Measurements from ENCODE around the gene BICC1. TPM values are rescaled to one million over a fixed set of nuclear protein-coding genes. Genes with fewer than 3 reads are reported as not detected.

The BICC1 gene
- total RNA-seq, 2 experiments from 2014 or later = 0.06 TPM; not detected in 1

GRCh38 chr10:58781873-58782488 lies 269.3 kb downstream of the BICC1 start:
- Mint-ChIP-seq H3K9me3 (no peaks in the 10 kb centered on the region), H3K4me1 (no peaks in the 10 kb centered on the region), H3K27ac (no peak overlapping the region), H3K4me3 (no peak overlapping the region), H3K36me3 (no peaks in the 10 kb centered on the region), H3K27me3 (peaks cover 4% of the 10 kb centered on the region)
- DNase-seq = no peak
- POLR2A ChIA-PET = no interaction called here
- no peak for ATAC-seq (ENCODE audit: low read depth)

GRCh38 chr10:58782876-58783851 lies 270.5 kb downstream of the BICC1 start:
- H3K27me3 Mint-ChIP-seq = peaks cover 4% of the 10 kb centered on the region
- H3K27ac Mint-ChIP-seq = no peak overlapping the region
- H3K36me3 Mint-ChIP-seq = no peaks in the 10 kb centered on the region
- ATAC-seq (ENCODE audit: low read depth) (no peak), DNase-seq (no peak)
- no peaks in the 10 kb centered on the region for H3K4me1 Mint-ChIP-seq
- no peaks in the 10 kb centered on the region for H3K9me3 Mint-ChIP-seq
- H3K4me3 Mint-ChIP-seq = no peak overlapping the region
- POLR2A ChIA-PET = no interaction called here

GRCh38 chr10:58784361-58784760 lies 271.7 kb downstream of the BICC1 start:
- no peak for ATAC-seq (ENCODE audit: low read depth)
- no peak for DNase-seq
- Mint-ChIP-seq H3K4me3 (no peak overlapping the region), H3K4me1 (no peaks in the 10 kb centered on the region), H3K9me3 (no peaks in the 10 kb centered on the region), H3K27ac (no peak overlapping the region), H3K27me3 (peaks cover 4% of the 10 kb centered on the region), H3K36me3 (no peaks in the 10 kb centered on the region)
- POLR2A ChIA-PET = no interaction called here

- Mint-ChIP-seq H3K27me3 (peaks cover 1% of the 10 kb centered on the region), H3K4me3 (no peak overlapping the region), H3K27ac (no peak overlapping the region), H3K9me3 (no peaks in the 10 kb centered on the region), H3K4me1 (no peaks in the 10 kb centered on the region), H3K36me3 (no peaks in the 10 kb centered on the region)
- POLR2A ChIA-PET = no interaction called here
- DNase-seq = no peak
- ATAC-seq (ENCODE audit: low read depth) = no peak
Measured at GRCh38 chr10:58785354-58785753, 272.7 kb downstream of the BICC1 start.

DNA sequence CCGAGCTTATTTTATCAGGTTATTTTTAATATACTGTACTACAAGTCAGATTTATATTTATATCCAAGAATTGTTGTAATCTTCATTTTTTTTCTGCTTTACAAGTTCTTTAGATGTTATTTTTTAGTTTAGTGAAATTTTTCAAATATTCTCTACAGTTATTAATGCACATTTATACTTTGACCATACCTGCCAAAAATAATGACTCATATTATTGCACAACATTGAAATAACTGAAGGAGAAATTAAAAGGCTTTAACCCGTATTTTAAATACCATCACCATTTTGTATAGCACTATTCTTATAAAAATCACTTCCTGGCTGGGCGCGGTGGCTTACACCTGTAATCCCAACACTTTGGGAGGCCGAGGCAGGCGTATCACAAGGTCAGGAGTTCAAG lies 278.5 kb downstream of the BICC1 start:
- H3K27me3 Mint-ChIP-seq = no peaks in the 10 kb centered on the region
- H3K4me1 Mint-ChIP-seq = no peaks in the 10 kb centered on the region
- POLR2A ChIA-PET = no interaction called here
- H3K27ac Mint-ChIP-seq = no peak overlapping the region
- no peak for DNase-seq
- no peaks in the 10 kb centered on the region for H3K9me3 Mint-ChIP-seq
- H3K36me3 Mint-ChIP-seq = no peaks in the 10 kb centered on the region
- ATAC-seq (ENCODE audit: low read depth) = no peak
- no peak overlapping the region for H3K4me3 Mint-ChIP-seq

GRCh38 chr10:58795560-58795959 lies 282.9 kb downstream of the BICC1 start:
- Mint-ChIP-seq H3K4me3 (no peak overlapping the region), H3K36me3 (no peaks in the 10 kb centered on the region), H3K9me3 (no peaks in the 10 kb centered on the region), H3K4me1 (no peaks in the 10 kb centered on the region), H3K27me3 (peaks cover 2% of the 10 kb centered on the region), H3K27ac (no peak overlapping the region)
- no peak for ATAC-seq (ENCODE audit: low read depth)
- POLR2A ChIA-PET = no interaction called here
- DNase-seq = no peak

GRCh38 chr10:58796242-58796641 lies 283.6 kb downstream of the BICC1 start:
- no peak overlapping the region for H3K27ac Mint-ChIP-seq
- H3K9me3 Mint-ChIP-seq = no peaks in the 10 kb centered on the region
- no peaks in the 10 kb centered on the region for H3K4me1 Mint-ChIP-seq
- no peak overlapping the region for H3K4me3 Mint-ChIP-seq
- H3K27me3 Mint-ChIP-seq = peaks cover 2% of the 10 kb centered on the region
- ATAC-seq (ENCODE audit: low read depth) (no peak), DNase-seq (no peak)
- POLR2A ChIA-PET = no interaction called here
- H3K36me3 Mint-ChIP-seq = no peaks in the 10 kb centered on the region

DNA sequence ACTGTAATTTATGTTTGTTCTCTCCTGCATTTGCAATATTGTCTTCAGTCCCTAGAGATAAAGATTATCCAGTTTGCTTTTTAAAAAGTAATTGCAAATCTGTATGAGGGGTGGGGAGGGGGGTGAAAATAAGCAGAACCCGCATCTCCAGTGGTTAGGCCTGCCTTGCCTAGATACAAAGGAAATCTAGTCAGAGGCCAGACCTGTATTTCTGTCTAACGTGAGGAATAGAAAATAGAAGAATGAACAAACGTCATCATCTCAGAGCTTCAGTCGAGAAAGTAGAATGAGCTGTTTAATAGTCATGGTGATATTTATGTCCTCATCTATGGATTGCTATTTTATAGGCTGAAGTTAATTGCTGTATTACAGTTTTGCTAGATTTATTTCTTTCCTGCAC lies 284.2 kb downstream of the BICC1 start:
- DNase-seq (no peak), ATAC-seq (ENCODE audit: low read depth) (no peak)
- Mint-ChIP-seq H3K4me3 (no peak overlapping the region), H3K27ac (no peak overlapping the region), H3K27me3 (peaks cover 2% of the 10 kb centered on the region), H3K36me3 (no peaks in the 10 kb centered on the region), H3K9me3 (no peaks in the 10 kb centered on the region), H3K4me1 (no peaks in the 10 kb centered on the region)
- POLR2A ChIA-PET = no interaction called here

DNA sequence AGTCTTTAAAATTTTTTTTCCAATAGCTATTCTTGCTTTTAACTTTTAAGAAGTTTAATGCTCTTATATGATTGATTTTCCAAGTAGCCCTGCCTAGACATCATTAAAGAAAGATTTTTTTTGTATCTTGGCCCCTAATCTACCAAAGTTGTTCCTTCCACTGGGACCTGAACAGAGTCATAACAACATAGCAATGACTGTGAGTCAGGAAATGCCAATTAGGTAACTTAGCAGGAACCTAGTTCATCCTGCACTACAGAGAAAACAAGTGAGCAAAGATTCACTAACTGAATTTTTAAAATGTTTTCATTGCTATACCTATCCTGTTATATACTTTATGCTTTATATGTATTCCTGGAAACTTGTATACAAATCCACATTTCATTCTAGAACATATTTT lies 284.7 kb downstream of the BICC1 start:
- no peak for ATAC-seq (ENCODE audit: low read depth)
- DNase-seq = no peak
- no peaks in the 10 kb centered on the region for H3K36me3 Mint-ChIP-seq
- H3K4me1 Mint-ChIP-seq = no peaks in the 10 kb centered on the region
- H3K4me3 Mint-ChIP-seq = no peak overlapping the region
- H3K9me3 Mint-ChIP-seq = no peaks in the 10 kb centered on the region
- POLR2A ChIA-PET = no interaction called here
- H3K27me3 Mint-ChIP-seq = peaks cover 2% of the 10 kb centered on the region
- no peak overlapping the region for H3K27ac Mint-ChIP-seq

DNA sequence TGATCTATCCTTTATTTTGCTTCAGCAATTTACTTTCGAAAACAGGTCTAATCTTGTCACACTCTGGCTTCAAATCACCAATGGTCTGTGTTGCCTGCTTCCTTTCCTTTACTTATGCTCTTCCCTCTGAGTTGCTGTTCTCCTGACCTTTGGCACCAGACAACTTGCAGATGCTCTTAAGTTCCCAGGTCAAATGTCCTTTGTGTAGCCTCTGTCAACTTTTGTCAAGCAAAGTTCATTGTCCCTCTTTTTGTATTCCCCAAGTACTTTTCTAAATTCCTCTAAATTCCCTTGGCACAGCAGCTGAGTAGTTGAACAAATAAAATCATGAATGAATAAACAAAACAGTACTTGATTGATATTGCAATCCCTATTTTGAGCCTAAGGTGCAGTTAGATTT lies 289.4 kb downstream of the BICC1 start:
- no peaks in the 10 kb centered on the region for H3K36me3 Mint-ChIP-seq
- ATAC-seq (ENCODE audit: low read depth) (no peak), DNase-seq (no peak)
- no peak overlapping the region for H3K27ac Mint-ChIP-seq
- H3K4me1 Mint-ChIP-seq = no peaks in the 10 kb centered on the region
- H3K9me3 Mint-ChIP-seq = no peaks in the 10 kb centered on the region
- no peak overlapping the region for H3K4me3 Mint-ChIP-seq
- POLR2A ChIA-PET = no interaction called here
- H3K27me3 Mint-ChIP-seq = peaks cover 2% of the 10 kb centered on the region

DNA sequence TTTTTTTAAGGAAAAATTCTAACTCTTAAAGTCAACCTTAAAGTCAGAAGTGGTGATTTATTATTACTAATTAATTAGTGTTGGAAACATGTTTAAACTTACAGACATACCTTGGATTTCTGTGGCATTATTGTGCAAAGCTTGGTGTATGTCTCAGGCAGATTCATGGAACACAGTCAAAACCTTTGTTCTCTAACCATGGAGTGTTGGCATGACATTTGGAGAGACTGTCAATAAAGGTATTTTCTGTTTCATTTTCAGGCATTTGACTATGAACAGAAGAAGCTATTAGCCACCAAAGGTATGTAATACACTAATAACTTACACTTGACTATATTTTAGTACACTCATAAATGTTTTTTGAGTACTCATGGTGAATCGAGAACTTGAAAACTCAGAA lies 293.7 kb downstream of the BICC1 start:
- POLR2A ChIA-PET = no interaction called here
- no peaks in the 10 kb centered on the region for H3K36me3 Mint-ChIP-seq
- H3K9me3 Mint-ChIP-seq = no peaks in the 10 kb centered on the region
- H3K27me3 Mint-ChIP-seq = no peaks in the 10 kb centered on the region
- no peak overlapping the region for H3K4me3 Mint-ChIP-seq
- H3K27ac Mint-ChIP-seq = no peak overlapping the region
- H3K4me1 Mint-ChIP-seq = no peaks in the 10 kb centered on the region
- ATAC-seq (ENCODE audit: low read depth) (no peak), DNase-seq (no peak)

DNA sequence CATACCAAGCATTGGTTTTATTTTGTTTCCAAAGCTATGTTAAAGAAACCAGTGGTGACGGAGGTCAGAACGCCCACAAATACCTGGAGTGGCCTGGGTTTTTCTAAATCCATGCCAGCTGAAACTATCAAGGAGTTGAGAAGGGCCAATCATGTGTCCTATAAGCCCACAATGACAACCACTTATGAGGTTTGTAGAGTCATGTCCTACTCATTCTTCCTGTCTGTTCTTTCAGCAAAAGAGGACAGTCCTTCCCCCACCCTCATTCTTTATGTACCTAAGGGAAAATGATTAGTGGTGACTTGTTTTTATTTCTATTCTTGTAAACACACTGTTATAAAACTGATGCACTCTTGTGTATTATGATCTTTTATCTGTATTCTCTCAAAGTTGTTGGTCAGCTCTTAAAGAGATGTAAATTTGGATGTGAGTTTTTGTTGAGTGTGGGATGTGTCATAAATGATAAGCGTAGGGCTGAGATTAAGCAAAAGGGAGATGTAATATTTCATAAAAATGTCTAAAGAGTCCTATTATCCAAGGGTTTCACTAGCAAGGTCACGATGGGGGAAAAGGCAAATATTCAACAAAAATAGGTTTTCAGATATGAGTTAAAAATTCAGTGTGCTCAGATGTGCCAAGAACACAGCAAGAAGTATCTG lies 294.4 kb downstream of the BICC1 start:
- no peak overlapping the region for H3K27ac Mint-ChIP-seq
- POLR2A ChIA-PET = no interaction called here
- H3K27me3 Mint-ChIP-seq = peaks cover under 1% of the 10 kb centered on the region
- DNase-seq (no peak), ATAC-seq (ENCODE audit: low read depth) (no peak)
- no peaks in the 10 kb centered on the region for H3K4me1 Mint-ChIP-seq
- H3K36me3 Mint-ChIP-seq = no peaks in the 10 kb centered on the region
- H3K9me3 Mint-ChIP-seq = no peaks in the 10 kb centered on the region
- no peak overlapping the region for H3K4me3 Mint-ChIP-seq

DNA sequence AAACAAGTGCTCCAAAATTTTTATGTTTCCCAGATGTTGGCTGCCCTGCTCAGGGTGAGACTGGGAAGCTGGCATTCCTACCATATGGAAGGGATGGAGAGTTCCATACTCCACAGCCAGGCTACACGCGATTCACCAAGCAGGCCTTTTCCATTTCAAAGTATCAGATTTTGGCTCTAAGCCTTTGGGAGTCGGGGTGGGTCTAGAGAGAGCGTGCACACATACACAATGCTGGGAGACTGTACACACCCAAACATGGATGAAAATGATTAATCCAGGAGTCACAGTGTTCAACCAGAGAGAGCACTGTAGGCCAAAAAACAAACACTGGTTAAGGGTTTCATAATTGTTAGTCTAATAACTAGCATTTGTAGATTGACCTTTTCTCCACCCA lies 295.0 kb downstream of the BICC1 start:
- Mint-ChIP-seq H3K27ac (no peak overlapping the region), H3K9me3 (no peaks in the 10 kb centered on the region), H3K27me3 (peaks cover 2% of the 10 kb centered on the region), H3K4me3 (no peak overlapping the region), H3K4me1 (no peaks in the 10 kb centered on the region), H3K36me3 (no peaks in the 10 kb centered on the region)
- no peak for ATAC-seq (ENCODE audit: low read depth)
- POLR2A ChIA-PET = no interaction called here
- DNase-seq = no peak

- no peaks in the 10 kb centered on the region for H3K4me1 Mint-ChIP-seq
- no peaks in the 10 kb centered on the region for H3K9me3 Mint-ChIP-seq
- POLR2A ChIA-PET = no interaction called here
- no peaks in the 10 kb centered on the region for H3K36me3 Mint-ChIP-seq
- H3K27me3 Mint-ChIP-seq = peaks cover 2% of the 10 kb centered on the region
- DNase-seq (no peak), ATAC-seq (ENCODE audit: low read depth) (no peak)
- H3K27ac Mint-ChIP-seq = no peak overlapping the region
- no peak overlapping the region for H3K4me3 Mint-ChIP-seq
Measured at GRCh38 chr10:58810751-58811150, 298.1 kb downstream of the BICC1 start.
